Islet of Langerhans (tissue), 1 donor: ENCODE data around the gene LILRB2.
"Not testable (repeated sequence)": the region's sequence is repeated elsewhere in the genome, so short reads cannot be mapped to it uniquely, and the experiment has no call there.

Source experiments
- FAIRE-seq: peaks from one replicate; lab custom pipeline; 2011; peaks lifted over from hg19 to GRCh38; lab: Jason Lieb, UNC

The LILRB2 gene

GRCh38 chr19:54240372-54241336, 40.3 kb downstream of the LILRB2 start:
- FAIRE-seq, result not testable (repeated sequence)

DNA sequence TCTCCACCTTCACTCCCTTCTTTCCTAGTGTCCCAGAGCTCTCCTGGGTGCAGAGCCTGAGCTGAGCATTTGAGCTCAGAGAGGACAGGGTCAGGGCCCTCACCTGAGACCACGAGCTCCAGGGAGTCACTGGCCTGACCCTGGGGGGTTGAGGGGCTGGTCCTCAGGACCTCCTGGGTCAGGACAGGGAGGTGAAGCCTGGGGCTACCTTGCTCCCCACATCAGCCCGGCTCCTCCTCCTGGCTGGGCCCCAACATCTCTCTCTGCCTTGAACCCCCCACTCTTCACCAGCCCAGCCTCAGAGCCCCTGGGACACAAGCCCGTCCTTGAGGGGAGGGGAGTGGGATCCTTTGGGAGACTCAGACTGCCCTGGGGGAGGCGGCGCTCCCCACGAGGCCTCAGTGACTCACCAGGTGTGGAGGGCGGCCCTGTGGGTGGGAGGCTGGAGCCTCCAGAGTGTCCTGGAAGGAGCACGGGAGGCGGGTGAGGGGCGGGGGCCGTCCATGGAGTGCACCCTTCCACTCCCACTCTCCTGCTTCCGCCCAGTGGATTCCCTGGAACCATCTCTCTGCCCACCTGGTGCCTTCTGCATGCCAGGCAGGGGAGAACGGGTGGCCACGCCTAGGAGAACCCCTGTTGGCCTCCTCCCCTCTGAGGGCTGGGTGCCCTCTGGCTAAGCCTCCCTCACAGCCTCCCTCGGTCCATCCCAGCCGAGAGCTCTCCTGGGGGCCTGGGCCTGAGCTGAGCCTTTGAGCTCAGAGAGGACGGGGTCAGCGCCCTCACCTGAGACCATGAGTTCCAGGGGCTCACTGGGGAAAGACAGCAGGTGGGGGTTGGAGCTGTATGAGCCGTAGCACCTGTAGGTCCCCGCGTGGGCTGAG, 41.2 kb downstream of the LILRB2 start:
- not testable (repeated sequence) for FAIRE-seq

DNA sequence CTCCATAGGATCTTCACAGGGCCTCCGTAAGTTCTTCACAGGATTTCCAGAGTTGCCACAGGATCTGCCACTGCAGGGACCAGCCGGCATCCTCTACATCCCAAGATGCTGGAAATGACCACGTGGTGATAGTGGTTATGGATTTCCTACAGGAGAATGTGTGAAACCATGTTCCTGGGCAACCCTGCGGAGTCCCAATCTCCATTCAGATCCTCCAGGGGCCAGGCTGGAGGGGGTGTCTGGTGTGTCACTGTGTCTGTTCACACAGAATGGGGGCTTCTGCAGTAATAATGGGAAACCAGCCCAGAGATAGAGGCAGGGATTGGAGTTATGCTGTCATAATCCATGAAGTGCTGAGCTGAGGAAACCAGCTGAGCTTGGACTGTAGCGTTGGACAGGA, 47.0 kb downstream of the LILRB2 start:
- FAIRE-seq, result no peak

- FAIRE-seq, result peak; percentile 45
Observed at GRCh38 chr19:54231077-54231931, 49.6 kb downstream of the LILRB2 start.

GRCh38 chr19:54230031-54230430, 50.9 kb downstream of the LILRB2 start:
- FAIRE-seq, result no peak

DNA sequence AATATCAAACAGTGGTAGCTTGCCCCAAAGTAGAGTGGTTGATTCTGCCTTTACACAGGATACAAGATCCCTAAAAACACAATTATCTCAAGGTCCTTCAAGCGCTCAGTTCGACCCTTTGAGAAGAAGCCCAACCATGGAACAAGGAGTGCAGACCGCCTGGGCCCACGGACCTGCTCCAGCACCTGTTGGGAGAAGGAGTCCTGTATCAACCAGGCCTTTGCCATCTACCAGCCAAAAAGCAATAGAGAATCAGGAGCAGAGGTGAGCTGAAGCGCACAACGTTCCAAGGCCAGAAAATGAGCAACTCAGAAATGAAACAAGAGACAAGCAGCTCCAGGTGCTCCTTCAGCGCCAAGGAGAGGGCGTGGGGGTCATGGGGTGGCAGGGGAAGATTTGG, 51.8 kb downstream of the LILRB2 start:
- no peak for FAIRE-seq

DNA sequence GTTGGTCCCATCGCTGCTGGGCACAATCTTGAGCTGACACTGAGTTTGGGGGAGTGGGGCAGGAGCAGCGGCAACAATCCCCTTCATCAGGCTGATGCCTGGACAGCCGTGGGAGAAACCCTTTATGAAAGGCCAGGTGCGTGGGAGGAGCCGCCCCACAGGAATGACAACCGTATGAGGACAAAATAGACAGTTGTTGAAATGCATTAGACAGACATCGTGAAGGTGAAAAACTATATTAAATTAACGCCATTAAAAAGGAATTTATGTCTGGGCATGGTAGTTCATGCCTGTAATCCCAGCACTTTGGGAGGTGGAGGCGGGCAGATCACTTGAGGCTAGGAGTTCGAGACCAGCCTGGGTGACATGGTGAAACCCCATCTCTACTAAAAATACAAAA, 56.3 kb downstream of the LILRB2 start:
- not testable (repeated sequence) for FAIRE-seq

- not testable (repeated sequence) for FAIRE-seq
Observed at GRCh38 chr19:54223937-54224281, 57.0 kb downstream of the LILRB2 start.
